ENCODE data around the gene KIAA1549.

DNA sequence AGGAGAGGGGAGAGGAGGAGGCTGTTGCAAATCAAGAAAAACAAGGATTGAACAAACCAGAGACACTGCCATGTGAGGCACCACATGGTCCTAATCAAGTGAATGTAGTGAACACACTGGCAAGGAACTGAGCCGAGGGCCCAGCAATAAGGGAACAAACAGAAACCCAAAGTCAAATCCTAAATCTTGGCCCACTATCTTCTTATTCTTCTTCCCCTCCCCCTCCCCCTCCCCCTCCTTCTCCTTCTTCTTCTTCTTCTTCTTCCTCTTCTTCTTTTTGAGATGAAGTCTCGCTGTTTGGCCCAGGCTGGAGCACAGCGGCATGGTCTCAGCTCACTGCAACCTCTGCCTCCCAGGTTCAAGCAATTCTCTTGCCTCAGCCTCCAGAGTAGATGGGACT lies 24.0 kb downstream of the KIAA1549 start:
- TF ChIP-seq CTCF (IDR thresholded peaks at IDR 0.05) (no peak), POLR2A (IDR thresholded peaks at IDR 0.05) (no peak)

Measured in tibial nerve (tissue), 3 donors.